AG20443 (cell line): ENCODE data around the gene ATP9A.
"Not testable (repeated sequence)": the region's sequence is repeated elsewhere in the genome, so short reads cannot be mapped to it uniquely, and the experiment has no call there.

Experiments
- DNase-seq: peaks from one replicate; pipeline ENCODE4 v3.0.0; 2012; ENCODE audit warnings: low spot score, mixed read lengths

ATP9A gene, protein sequence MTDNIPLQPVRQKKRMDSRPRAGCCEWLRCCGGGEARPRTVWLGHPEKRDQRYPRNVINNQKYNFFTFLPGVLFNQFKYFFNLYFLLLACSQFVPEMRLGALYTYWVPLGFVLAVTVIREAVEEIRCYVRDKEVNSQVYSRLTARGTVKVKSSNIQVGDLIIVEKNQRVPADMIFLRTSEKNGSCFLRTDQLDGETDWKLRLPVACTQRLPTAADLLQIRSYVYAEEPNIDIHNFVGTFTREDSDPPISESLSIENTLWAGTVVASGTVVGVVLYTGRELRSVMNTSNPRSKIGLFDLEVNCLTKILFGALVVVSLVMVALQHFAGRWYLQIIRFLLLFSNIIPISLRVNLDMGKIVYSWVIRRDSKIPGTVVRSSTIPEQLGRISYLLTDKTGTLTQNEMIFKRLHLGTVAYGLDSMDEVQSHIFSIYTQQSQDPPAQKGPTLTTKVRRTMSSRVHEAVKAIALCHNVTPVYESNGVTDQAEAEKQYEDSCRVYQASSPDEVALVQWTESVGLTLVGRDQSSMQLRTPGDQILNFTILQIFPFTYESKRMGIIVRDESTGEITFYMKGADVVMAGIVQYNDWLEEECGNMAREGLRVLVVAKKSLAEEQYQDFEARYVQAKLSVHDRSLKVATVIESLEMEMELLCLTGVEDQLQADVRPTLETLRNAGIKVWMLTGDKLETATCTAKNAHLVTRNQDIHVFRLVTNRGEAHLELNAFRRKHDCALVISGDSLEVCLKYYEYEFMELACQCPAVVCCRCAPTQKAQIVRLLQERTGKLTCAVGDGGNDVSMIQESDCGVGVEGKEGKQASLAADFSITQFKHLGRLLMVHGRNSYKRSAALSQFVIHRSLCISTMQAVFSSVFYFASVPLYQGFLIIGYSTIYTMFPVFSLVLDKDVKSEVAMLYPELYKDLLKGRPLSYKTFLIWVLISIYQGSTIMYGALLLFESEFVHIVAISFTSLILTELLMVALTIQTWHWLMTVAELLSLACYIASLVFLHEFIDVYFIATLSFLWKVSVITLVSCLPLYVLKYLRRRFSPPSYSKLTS

DNA sequence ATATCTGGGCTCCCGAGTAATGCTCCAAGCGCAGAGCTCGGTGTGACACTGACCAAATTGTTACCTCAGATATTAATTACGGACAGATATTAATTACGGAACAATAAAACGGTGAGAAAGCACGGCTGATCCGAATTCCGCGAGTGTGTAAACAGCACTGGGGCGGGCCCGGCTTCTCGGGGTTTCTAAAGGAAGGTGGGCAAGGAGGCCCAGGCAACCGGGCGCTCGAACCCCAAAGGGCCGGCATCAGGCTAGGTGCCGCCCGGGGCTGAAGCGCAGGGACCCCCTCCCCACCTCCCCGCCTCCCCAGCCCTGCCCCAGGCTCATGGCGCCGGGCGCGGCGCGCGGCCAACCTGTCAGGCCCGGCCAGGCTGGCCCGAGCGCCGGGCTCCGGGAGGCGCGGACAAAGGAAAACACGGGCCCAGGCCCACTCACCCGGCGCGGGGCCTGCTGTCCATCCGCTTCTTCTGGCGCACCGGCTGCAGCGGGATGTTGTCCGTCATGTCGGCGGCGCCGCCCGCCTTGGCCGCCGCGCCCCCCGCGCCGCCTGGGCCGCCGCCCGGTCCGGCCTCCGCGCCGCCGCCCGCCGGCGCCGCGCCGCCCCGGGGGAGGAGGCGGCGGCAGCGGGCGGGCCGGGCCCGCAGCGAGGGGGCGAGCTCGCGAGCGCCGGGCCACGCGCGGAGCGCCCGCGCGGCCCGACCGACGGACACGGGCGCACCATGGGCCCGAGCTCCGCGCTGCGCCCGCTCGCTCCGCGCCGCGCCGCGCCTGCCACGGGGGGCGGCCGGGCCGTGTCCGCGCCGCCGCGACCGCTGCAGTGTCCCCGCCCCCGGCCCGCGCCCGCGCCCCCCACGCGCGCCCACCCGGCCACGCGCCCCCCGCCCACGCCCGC, at the start of gene ATP9A:
ATP9A (minus strand) TSS at position 524 of the 892 bp plus-strand sequence; CDS start at position 503, 21 bp downstream.
- DNase-seq = peak; percentile 78

DNA sequence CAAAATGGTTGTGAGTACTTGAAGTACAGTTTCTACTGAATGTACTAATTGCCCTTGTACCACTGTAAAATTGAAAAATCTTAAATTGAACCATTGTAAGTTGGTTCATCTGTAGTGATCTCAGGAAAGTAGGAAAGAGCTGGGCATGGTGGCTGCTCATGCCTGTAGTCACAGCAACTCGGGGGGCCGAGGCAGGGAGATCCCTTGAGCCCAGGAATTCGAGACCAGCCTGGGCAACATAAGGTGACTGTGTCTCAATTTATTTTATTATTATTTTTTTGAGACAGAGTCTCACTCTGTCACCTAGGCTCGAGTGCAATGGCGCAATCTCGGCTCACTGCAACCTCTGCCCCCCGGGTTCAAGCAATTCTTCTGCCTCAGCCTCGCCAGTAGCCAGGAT, 48.7 kb upstream of the ATP9A start:
- DNase-seq = not testable (repeated sequence)

DNA sequence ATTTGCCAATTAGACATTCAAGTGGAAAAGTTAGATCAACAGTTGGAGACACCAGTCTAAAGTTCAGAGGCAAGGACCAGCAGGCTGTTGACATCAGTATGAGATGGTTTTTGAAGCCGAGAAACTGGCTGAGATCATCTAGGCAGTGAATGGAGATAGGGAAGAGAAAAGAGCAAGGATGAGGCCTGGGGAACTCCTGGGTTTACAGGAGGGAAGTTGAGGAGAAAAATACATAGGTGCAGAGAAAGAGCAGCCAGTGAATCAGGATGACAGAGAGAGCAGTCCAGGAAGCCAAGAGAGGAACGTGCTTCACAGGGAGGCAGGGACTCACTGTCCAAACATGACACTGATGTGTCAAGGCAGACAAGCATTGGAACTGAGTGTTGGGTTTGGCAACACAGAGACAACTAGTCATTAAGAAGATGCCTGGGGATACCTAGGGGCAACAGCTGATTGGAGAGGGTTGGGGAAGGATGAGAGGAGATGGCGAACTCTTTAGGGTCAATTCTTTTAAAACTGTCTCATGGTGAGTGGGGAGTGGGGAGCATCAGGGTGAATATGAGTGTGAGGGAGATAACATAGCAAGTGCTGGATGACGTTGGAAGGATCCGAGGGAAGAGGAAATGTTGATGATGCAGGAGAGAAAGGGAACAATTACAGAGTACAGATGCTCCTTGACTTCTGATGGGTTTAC, 47.3 kb upstream of the ATP9A start:
- no peak for DNase-seq

DNA sequence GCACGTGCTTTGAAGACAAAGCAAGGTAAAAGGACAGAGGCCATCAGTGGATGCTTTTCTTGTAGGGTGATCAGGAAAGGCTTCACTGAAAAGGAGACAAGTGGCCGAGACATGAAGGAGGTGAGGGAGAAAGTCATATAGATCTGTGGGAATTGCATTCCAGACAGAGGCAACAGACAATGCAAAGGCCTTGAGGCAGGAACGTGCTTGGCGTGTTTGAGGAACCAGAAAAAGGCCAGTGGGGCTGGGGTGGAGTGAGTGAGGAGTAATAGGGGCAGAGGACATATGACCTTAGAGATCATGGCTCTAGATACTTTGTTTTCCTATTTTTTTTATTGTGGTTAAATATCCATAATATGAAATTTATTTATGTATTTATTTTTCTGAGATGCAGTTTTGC, 44.7 kb upstream of the ATP9A start:
- no peak for DNase-seq

DNA sequence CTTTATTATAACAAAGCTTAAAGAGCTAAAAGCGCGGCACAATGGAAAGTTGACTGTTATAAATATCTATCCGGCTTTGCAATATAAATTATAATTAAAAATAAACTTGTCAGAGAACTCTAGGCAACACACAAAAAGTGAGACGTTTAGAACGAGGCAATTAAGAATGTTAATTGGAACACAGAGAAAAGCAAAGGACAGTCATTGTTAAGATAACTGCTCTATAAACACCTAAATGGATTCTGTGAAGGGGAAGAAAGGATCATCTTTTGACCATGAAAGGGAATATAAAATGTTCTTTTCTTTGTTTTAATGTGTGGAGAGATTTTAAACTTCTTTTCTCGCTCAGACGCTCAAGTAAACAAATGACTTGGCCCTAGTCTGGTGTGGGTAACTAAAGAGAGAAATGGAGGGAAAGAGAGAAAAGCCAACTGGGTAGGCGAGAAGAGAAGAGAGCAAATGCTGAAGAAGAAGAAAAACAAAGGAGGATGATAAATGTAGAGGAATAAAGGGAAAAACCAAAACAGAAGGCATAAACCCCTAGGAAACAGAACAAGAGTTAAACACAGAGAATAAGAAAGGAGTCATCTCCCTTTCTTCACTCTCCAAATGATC, 43.4 kb upstream of the ATP9A start:
- DNase-seq = no peak

DNA sequence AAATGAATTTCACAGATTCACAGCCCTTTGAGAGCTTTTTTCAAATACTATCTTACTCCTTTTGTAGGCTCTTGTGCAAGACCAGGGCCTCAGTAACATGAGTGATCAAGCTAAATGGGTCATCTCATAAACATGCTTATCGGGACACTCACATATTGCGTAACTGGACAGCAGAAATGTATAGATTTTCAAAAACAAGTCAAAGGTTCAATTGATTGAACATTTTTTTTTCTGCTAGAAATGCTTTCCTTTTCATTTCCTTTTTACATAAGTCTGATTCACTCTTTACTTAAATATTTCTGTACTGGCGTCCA, 42.8 kb upstream of the ATP9A start:
- DNase-seq = no peak

DNA sequence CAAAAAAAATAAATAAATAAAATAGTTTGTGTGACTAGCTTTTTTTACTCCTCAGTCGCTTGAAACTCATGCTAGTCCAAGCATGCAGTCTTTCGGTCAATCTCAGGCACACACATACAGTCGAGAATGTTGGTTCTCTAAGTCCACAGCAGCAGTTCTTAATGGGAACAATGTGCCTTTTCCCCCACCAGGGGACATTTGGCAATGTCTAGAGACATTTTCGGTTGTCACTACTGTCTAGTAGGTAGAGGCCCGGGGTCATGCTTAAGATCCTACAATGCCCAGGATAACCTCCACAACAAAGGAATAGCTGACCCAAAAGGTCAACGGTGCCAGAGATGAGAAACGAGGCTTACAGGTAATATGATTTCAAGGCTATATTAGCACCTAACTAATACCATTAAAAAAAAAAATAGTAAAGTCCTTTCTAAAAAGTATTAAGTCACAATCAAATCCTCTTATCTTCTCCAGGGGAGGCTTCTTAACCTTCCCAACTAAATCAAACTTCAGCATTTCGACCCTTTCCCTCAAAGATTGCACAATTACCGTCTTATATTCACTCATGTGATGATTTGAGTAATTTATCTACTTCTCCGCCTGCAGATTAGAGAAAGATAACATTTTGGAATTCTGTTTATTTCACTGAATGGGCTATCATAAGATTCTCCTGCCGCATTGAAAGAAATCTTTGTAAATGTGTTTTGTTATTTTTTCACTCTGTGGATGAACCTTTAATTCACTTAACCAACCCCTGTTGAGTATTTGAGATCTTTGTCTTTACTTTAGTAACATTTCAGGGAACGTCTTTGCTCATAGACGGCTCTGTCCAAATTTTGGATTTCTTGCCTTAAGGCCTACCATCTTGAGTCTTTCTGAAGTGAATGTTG, 42.2 kb upstream of the ATP9A start:
- no peak for DNase-seq

DNA sequence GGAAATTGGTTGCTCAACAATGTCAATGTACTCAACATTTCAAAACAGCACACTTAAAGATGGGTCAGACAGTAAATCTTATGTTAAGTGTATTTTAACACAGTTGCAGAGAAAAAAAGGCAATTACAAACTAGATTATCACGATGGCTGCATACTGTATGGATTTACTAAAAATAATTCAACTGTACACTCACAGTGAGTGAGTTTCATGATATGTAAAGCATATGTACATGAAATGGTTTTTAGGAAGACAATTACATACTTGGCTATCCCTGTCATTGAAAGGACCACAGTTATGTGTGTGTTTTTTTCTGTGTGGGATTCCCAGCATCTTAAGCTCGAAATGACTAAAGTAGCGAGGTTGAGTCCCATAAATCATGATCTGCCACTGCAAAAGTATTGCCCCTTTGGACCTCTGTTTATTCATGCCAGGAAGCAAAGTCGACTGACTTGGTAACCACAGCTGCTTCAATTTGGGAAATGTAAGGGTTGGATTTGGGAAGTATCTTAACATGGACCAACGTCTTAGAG, 39.6 kb upstream of the ATP9A start:
- no peak for DNase-seq

DNA sequence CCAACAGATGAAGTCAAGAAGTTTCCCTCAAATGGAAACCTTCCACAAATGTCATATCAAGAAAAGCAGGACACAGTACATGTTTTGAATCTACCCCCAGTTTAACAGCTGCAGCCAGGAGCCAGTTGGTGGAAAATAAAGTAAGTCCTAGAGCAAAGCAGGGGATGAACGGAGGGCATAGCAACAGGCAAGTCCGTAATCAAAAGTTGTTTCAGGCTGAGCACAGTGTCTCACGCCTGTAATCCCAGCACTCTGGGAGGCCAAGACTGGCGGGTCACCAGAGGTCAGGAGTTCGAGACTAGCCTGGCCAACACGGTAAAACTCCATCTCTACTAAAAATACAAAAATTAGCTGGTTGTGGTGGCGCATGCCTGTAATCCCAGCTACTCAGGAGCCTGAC, 36.6 kb upstream of the ATP9A start:
- no peak for DNase-seq

DNA sequence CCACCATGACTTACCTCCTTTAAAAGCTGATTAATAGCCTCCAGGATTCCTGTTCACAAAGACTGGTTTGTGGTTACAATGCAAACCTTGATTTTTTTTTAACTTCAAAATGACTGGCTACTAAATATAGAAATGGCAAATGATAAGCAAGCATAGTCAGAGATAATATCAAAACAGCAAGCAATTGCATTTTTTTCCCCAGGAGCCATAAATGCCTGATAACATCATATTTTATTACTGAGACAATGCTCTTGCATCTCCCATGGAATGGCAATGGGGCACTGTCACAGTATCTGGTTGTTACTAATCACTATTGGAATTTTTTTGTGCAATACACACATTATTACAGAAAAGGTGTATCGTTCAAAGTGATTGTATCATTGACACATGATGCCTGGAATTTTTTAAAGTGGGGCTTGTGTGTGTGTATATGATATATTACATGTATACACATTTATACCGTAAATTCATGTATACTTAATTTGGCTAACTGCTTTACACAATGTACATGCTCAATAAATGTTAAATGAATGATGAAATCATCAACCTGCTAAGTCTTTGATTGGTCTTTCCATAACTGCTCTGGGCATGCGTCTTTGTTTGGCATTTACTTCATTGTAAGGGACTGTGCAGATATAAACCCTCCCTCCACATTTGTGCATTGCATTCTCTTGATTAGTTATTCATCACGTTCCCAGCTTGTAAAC, 35.1 kb upstream of the ATP9A start:
- no peak for DNase-seq

DNA sequence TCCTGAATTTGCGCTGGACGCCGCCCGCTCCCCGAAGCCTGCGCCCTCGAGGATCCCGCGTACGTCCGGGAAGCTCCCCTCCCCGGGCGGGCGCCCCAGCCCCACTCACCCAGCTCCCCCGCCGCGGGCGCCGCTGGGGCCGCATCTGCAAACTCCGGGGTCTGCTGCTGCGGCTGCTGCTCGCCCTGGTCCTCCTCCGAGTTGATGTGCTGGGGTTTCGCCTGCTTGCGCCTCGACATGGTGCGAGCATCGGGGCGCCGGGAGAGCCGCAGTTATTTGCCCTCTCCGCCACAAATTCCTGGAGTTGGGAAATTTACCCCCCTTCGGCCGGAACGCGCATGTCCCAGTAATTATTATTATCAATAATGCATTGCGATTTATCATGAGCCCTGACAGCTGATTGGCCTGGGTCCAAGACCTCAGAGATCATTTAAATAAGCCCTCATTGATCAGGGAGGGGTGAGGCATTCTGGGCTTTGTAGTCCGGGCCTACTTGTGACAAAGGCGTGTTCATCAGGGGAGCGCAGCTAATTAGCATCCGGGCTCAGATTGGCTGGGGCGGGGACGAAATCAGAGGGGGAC, 34.1 kb upstream of the ATP9A start, which contains the start of gene SALL4:
SALL4 (minus strand) TSS at position 352 of the 582 bp plus-strand sequence; CDS start at position 239, 113 bp downstream.
- peak; percentile 24 for DNase-seq

DNA sequence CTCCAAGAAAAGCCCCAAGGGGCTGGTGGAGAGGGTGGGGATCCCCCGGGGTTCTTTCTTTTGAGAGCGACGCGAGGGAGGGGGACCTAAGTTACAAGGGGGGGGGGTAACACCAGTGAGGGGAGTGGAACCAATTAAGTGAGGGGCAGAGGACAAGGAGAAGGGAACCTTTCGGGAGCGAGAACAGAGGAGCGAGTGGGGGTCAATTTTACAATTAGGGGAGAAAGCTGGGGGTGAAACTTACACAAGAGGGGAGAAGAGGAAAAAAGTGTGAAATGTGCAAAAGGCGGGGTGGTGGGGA, 33.6 kb upstream of the ATP9A start:
- DNase-seq = no peak

DNA sequence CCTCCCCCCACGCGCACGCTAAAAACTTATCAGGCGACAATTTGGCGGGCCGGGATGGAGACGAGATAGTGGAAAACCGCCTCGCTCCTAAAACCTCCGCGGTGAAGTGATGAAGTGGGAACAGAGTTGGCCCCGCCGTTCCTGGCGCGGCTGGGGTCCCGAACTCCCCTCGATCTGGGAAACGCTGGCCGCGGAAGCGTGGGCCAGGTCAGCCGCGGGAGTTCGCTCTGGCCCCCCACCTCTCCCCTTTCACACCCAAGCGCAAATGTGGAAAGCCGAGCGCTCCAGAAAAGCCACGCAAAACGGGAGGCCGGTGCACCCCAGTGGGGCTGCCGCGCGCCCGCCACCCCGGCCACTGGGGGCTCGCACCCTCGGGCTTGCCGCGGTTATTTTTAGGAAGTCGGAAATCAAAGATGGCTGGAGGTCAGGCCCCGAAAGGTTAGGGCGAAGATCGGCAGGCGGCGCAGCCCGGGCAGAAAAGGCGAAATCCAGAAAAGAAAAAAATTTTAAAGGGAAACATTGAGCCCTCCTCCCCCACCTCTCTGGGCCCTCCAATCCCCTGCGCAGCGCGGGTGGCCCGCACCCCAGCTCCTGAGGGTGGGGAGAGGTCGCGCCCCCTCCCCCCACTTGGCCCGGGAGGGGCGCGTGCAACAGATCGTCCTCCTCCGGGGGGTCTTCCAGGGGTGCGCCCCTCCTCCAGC, 33.1 kb upstream of the ATP9A start:
- DNase-seq = peak; percentile 67

DNA sequence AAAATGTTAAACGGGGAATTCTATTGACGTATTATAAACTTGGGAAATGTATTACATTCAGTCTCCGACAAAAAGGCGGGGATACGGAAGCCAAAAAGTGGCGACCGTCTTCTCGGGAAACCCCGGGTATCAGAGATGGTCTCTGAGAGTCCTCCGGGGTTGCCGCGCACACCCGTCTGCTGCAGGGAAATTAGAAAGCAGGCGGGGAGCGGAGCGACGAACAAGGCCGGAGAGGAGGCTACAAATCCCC, 32.6 kb upstream of the ATP9A start:
- peak; percentile 39 for DNase-seq

DNA sequence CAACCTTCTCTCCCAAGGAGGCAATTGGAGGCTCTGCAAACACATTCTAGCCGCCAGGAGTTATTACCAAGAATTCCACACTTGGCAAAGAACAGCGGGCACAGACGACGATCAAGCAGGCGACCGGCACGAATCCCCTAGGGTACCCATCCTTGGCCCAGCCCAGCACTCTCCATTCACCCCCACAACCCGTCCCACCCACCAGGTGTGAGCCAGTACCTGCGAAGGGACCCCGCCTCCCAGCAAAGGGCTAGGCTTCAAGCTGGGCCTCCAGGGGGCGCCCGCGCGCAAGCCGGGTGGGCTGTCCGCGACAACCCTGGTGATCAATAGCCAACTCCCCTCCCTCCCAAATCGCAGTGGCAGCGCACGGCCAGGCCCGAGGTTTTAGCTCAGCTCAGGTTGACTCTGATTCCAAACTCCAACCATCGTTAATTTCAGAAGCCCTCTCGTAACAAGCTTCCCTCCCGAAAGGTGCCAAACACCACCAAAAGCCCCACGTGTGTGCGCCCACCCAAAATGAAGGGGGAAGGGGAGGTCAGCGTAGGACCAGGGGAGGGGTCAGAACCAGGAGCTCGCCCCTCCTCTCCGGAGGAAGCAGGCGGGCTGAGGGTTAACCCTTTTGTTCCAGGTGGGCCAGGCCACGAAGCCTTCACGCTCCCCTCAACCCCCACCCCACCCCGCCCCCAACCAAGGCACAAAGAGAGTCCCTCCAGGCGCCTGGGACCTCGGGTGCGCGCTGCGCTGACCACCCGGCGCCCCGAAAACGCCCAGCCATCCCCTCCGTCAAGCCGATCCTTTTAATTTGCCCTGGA, 32.1 kb upstream of the ATP9A start:
- peak; percentile 79 for DNase-seq

DNA sequence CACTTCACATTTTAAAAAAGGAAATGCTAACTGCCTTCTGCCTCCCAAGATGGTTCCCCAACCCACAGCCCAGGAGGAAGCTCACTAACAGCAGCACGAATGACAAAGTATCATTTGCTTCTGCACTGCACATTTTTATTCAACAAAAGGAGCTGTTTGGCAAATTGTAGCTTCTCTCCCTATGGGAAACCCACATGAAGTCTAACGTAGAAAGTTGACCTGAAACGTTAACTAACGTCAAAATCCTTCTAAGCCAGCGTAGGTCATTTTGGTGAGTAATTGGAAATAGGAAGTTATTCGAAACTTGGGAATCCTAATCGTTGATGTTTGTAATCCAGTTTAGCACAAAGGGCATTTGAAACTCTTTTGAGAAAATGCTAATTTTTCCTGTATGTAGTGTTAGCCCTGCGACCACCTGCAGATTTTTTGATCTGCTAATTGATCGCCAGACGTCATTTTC, 31.2 kb upstream of the ATP9A start:
- DNase-seq = no peak

DNA sequence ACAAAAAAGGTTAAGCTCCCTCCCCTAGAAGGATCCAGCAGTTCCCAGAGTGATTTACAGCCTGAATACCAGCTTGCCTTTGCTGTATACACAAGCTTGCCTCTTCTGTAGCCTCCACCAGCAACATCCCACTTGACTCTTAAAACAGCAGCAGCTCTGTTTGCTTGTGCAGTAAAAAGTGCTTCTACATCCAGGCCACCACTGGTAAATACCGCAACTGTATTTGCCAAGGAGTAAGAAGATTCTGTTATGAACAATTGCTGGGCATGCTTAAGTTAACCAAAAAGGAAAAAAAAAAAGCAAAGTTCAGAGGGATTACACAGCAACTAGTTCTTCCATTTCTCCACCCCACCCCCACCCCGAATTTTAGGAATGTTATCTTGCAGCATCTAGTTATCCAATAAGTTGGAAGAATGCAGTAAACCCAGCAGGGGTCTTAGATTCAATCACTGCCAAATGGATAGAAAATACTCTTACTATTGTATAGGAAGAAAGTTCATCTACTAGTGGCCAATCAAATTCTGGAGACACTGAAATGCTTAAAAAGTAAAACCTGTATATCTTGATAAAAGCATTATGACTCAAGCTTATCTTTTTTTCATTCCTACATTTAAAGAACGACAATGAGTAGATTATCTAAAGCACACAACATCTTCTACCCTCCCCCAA, 29.3 kb upstream of the ATP9A start:
- no peak for DNase-seq
